HG02852 (cell line): ENCODE results near the gene TMEM82.

ENCODE experiments used
- ATAC-seq: cut with Tn5 transposase; IDR thresholded peaks from one replicate; pipeline ENCODE4 v1.9.1; 2021; ENCODE audit warnings: mild to moderate bottlenecking, moderate library complexity; ENCODE audit not compliant: unreplicated experiment

Gene TMEM82

GRCh38 chr1:15719381-15720120, 22.7 kb upstream of the TMEM82 start:
- no peak for ATAC-seq

- ATAC-seq, result no peak
Measured at GRCh38 chr1:15720861-15721260, 21.4 kb upstream of the TMEM82 start.

- ATAC-seq, result no peak
Measured at GRCh38 chr1:15722411-15722810, 19.9 kb upstream of the TMEM82 start.

GRCh38 chr1:15722836-15723532, 19.3 kb upstream of the TMEM82 start:
- ATAC-seq, result no peak

- no peak for ATAC-seq
Measured at GRCh38 chr1:15723631-15724246, 18.6 kb upstream of the TMEM82 start.

GRCh38 chr1:15724949-15725880, 17.1 kb upstream of the TMEM82 start:
- no peak for ATAC-seq

- ATAC-seq, result no peak
Measured at GRCh38 chr1:15726508-15726907, 15.8 kb upstream of the TMEM82 start.

GRCh38 chr1:15727021-15727420, 15.3 kb upstream of the TMEM82 start:
- no peak for ATAC-seq

GRCh38 chr1:15727424-15727823, 14.9 kb upstream of the TMEM82 start:
- ATAC-seq, result no peak

GRCh38 chr1:15727866-15728534, 14.3 kb upstream of the TMEM82 start:
- ATAC-seq, result no peak

GRCh38 chr1:15728937-15729657, 13.2 kb upstream of the TMEM82 start:
- no peak for ATAC-seq

- ATAC-seq, result no peak
Measured at GRCh38 chr1:15730423-15730822, 11.9 kb upstream of the TMEM82 start.

- no peak for ATAC-seq
Measured at GRCh38 chr1:15730936-15731335, 11.4 kb upstream of the TMEM82 start.

- ATAC-seq, result no peak
Measured at GRCh38 chr1:15731735-15732685, 10.3 kb upstream of the TMEM82 start.

- no peak for ATAC-seq
Measured at GRCh38 chr1:15732686-15733081, 9.6 kb upstream of the TMEM82 start.

GRCh38 chr1:15733218-15733725, 9.0 kb upstream of the TMEM82 start:
- ATAC-seq, result no peak

- ATAC-seq, result no peak
Measured at GRCh38 chr1:15733726-15734226, 8.5 kb upstream of the TMEM82 start.

- ATAC-seq, result no peak
Measured at GRCh38 chr1:15734296-15734695, 8.0 kb upstream of the TMEM82 start.
